Right atrium auricular region (tissue), 2 donors: ENCODE results near the gene PI16. TPM values are rescaled to one million over a fixed set of nuclear protein-coding genes. Genes with fewer than 3 reads are reported as not detected.
A peak's percentile ranks its signal among the peaks of the same experiment; 100 is the strongest.

ENCODE experiments used
- DNase-seq: peaks from one replicate; pipeline ENCODE4 v3.0.0-alpha.2; 2019; ENCODE audit warnings: low spot score
- H3K27ac ChIP-seq, 2 donors: fragments of 200-600 bp; sonication (generic); 1 replicate in 1 of 2; 2 replicates in 1 of 2; pipeline ENCODE4 v1.5.1; 2016 to 2019
- H3K27me3 ChIP-seq, 2 donors: fragments of 200-600 bp; sonication (generic); one replicate each; pipeline versions ENCODE4 v1.5.1 to v1.6.0; 2017 to 2019
- H3K36me3 ChIP-seq: fragments of 200-600 bp; sonication (generic); one replicate; pipeline ENCODE4 v1.5.1; 2016
- H3K4me1 ChIP-seq, 2 donors: fragments of 200-600 bp; sonication (generic); one replicate each; pipeline versions ENCODE4 v1.5.1 to v1.6.0; 2017 to 2019
- H3K4me3 ChIP-seq, 2 donors: fragments of 200-600 bp; sonication (generic); 1 replicate in 1 of 2; 2 replicates in 1 of 2; pipeline ENCODE4 v1.5.1; 2017 to 2019; ENCODE audit warnings: mild to moderate bottlenecking in 1 of 2, moderate library complexity in 1 of 2
- H3K9me3 ChIP-seq, 2 donors: fragments of 200-600 bp; sonication (generic); one replicate each; pipeline ENCODE4 v1.5.1; 2019
- total RNA-seq, 2 donors: library from RNA; depleted of rRNA; stranded (reverse); fragments of >200 nt; gene quantifications; one replicate each; pipeline ENCODE4 v1.1.0, GENCODE V29; 2016
- TF ChIP-seq, protein P1 (sequence below), 2 donors: fragments of 200-600 bp; sonication (generic); IDR thresholded peaks; one replicate each; pipeline ENCODE4 v1.5.1; 2019; ENCODE audit warnings: antibody characterized with exemption in 2 of 2

The PI16 gene
- total RNA-seq, 2 donors from 2014 or later, result 14.2 to 48.5 TPM

DNA sequence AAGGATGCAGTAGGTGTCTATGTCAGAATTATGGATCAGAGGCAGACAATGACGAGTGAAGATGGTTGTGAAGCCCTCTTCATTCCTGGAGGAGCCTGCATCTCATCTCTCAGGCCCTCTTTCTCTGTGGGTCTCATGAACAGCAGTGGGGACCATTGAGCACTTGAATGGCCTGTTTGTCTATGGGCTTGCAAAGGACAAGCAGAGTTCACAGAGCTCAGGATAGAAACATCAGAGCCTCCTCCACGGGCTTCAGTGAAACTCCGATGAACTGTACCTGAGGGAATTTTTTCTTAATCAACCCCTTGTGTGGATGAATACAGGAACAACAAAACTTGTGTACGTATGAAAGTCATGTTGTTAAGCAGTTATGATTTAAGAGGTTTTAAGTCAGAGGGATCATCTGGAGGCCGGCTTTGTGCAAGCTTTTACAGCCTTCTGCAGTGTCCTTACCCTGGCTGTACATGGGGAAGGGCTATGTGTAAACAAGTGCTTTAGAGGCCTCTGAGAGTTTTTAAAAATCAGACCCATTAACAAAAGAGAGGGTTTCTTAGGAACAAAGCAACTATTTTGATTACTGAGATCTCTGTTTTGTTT lies 29.7 kb upstream of the PI16 start:
- Histone ChIP-seq H3K36me3 (peaks cover 39% of the 10 kb centered on the region), H3K9me3 (no peaks in the 10 kb centered on the region), H3K4me1 (peaks cover 0 to 20% of the 10 kb centered on the region in 2 donors), H3K27ac (no peak overlapping the region), H3K4me3 (no peak overlapping the region), H3K27me3 (no peaks in the 10 kb centered on the region)
- TF ChIP-seq, protein P1, sequence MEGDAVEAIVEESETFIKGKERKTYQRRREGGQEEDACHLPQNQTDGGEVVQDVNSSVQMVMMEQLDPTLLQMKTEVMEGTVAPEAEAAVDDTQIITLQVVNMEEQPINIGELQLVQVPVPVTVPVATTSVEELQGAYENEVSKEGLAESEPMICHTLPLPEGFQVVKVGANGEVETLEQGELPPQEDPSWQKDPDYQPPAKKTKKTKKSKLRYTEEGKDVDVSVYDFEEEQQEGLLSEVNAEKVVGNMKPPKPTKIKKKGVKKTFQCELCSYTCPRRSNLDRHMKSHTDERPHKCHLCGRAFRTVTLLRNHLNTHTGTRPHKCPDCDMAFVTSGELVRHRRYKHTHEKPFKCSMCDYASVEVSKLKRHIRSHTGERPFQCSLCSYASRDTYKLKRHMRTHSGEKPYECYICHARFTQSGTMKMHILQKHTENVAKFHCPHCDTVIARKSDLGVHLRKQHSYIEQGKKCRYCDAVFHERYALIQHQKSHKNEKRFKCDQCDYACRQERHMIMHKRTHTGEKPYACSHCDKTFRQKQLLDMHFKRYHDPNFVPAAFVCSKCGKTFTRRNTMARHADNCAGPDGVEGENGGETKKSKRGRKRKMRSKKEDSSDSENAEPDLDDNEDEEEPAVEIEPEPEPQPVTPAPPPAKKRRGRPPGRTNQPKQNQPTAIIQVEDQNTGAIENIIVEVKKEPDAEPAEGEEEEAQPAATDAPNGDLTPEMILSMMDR (IDR thresholded peaks at IDR 0.05), result no peak
- DNase-seq, result no peak

DNA sequence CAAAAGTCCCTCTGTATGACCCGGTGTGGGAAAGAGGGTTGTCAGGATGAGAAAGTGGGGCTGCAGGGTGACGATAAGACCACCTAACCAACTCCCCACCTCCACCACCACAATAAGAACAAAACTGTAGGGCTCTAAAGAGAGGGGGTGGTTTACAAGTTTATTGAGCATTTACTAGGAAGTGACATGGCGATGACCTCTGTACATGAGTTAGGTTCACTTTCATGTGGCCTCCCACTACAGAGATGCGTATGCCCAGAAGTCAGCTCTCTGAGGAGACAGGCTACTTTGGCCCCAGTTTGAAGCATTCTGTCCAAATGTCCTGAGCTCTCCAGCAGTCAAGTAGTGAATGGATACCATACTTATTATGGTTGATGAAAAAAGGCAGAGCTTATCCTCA lies 28.7 kb upstream of the PI16 start:
- Histone ChIP-seq H3K27ac (no peak overlapping the region), H3K36me3 (peaks cover 30% of the 10 kb centered on the region), H3K4me1 (peaks cover 0 to 20% of the 10 kb centered on the region in 2 donors), H3K27me3 (no peaks in the 10 kb centered on the region), H3K4me3 (no peak overlapping the region), H3K9me3 (no peaks in the 10 kb centered on the region)
- no peak for DNase-seq
- TF ChIP-seq, protein P1 (IDR thresholded peaks at IDR 0.05), result no peak

DNA sequence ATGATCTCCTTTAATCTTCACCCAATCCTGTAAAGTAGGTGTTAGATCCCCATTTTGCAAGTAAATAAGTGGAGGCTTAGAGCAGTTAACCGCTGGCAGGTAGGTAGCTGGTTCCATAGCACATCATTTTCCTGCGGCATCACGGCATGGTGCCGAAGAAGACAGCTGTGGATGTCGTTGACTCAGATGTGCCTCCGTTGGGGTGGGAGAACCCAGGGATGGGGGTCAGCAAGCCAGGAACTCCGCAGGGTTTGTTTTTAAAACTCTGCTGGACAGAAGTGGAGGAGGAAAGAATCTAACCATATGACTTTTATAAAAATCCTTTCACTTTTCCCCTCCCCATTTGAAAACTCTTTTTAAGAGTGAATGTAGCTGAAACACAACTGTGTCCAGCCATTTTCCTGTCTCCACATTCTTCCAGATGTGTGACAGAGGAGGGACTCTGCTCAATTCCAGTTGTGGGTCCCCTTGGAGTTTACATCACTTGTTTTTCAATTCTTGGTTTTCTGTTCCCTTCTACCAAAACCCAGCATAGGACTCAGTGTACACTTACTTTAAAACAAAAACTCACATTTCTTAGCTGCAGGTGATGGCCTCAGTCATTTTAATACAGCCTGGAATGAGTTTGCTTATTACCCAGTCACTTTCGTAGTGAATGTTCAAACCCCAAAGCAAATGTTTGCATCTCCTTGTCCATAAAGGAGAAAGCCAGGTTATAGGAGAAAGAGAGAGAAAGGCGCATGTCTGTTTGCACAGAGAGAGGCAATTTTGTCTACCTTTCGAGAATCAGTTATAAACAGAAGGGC lies 27.6 kb upstream of the PI16 start:
- Histone ChIP-seq H3K27ac (peak overlapping the region; percentile 39 to 54), H3K4me1 (peaks cover 0 to 20% of the 10 kb centered on the region in 2 donors), H3K4me3 (no peak overlapping the region), H3K9me3 (no peaks in the 10 kb centered on the region), H3K36me3 (peaks cover 20% of the 10 kb centered on the region), H3K27me3 (no peaks in the 10 kb centered on the region)
- TF ChIP-seq, protein P1 (IDR thresholded peaks at IDR 0.05), result no peak
- no peak for DNase-seq

GRCh38 chr6:36927691-36928546 lies 26.6 kb upstream of the PI16 start:
- Histone ChIP-seq H3K27ac (peak overlapping the region; percentile 39 to 54), H3K9me3 (no peaks in the 10 kb centered on the region), H3K27me3 (no peaks in the 10 kb centered on the region), H3K36me3 (peaks cover 20% of the 10 kb centered on the region), H3K4me3 (no peak overlapping the region), H3K4me1 (peaks cover 0 to 20% of the 10 kb centered on the region in 2 donors)
- TF ChIP-seq, protein P1 (IDR thresholded peaks at IDR 0.05), result no peak
- peak; percentile 68 for DNase-seq

GRCh38 chr6:36928547-36928918 lies 26.0 kb upstream of the PI16 start:
- no peak for DNase-seq
- Histone ChIP-seq H3K27ac (peak overlapping the region in 1 of 2 donors; percentile 54), H3K4me3 (no peak overlapping the region)

More at GRCh38 chr6:36928547-36928918, 26.0 kb upstream of the PI16 start:
- Histone ChIP-seq H3K27me3 (no peaks in the 10 kb centered on the region), H3K4me1 (peaks cover 0 to 20% of the 10 kb centered on the region in 2 donors), H3K36me3 (peaks cover 16% of the 10 kb centered on the region), H3K9me3 (no peaks in the 10 kb centered on the region)
- TF ChIP-seq, protein P1 (IDR thresholded peaks at IDR 0.05), result no peak
